GM12873 (cell line): Measurements from ENCODE around the gene B3GNT3.

ENCODE experiments used
- TF ChIP-seq, protein P1 (sequence below): IDR thresholded peaks from 2 replicates; pipeline ENCODE4 v1.5.1; 2012; ENCODE audit warnings: low read depth, mild to moderate bottlenecking, moderate library complexity, low read length, control low read depth; ENCODE audit not compliant: insufficient read depth; ENCODE audit errors: missing control alignments

The B3GNT3 gene

GRCh38 chr19:17841810-17842662 is 47.1 kb downstream of the B3GNT3 start:
- TF ChIP-seq, protein P1, sequence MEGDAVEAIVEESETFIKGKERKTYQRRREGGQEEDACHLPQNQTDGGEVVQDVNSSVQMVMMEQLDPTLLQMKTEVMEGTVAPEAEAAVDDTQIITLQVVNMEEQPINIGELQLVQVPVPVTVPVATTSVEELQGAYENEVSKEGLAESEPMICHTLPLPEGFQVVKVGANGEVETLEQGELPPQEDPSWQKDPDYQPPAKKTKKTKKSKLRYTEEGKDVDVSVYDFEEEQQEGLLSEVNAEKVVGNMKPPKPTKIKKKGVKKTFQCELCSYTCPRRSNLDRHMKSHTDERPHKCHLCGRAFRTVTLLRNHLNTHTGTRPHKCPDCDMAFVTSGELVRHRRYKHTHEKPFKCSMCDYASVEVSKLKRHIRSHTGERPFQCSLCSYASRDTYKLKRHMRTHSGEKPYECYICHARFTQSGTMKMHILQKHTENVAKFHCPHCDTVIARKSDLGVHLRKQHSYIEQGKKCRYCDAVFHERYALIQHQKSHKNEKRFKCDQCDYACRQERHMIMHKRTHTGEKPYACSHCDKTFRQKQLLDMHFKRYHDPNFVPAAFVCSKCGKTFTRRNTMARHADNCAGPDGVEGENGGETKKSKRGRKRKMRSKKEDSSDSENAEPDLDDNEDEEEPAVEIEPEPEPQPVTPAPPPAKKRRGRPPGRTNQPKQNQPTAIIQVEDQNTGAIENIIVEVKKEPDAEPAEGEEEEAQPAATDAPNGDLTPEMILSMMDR, result no peak

GRCh38 chr19:17842663-17843291 is 47.8 kb downstream of the B3GNT3 start:
- TF ChIP-seq, protein P1, result no peak

GRCh38 chr19:17843292-17843827 is 48.4 kb downstream of the B3GNT3 start:
- TF ChIP-seq, protein P1, result no peak

- TF ChIP-seq, protein P1, result no peak
These were observed 49.1 kb downstream of the B3GNT3 start for GRCh38 chr19:17843908-17844490.

DNA sequence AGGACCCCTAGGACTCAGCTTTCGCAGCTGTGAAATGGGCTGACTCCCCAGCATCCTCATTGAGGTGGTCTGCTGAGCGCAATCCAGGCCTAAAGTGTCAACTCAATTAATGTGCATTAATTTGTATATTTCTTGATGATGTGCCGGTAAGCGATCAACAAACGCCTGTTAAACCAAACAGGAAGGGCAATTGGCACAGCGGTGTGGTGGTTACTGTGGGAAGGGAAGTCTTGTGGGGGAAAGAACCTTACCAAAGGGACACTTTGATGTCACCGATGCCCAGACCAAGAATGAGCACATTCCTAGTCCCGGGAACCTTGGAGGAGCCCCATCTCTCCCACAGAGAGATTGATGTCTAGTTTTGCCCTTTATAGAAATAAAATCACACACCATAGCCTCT is 51.2 kb downstream of the B3GNT3 start:
- TF ChIP-seq, protein P1, result no peak

- TF ChIP-seq, protein P1, result no peak
These were observed 52.8 kb downstream of the B3GNT3 start, which contains the start of gene JAK3 for GRCh38 chr19:17847538-17848366. TSS of gene JAK3 (minus strand) at chr19:17847982. CDS start at chr19:17844417, 3,565 bp downstream.
